HG03571 (cell line): Measurements from ENCODE around the gene KIF5C.

Experiments
- ATAC-seq: cut with Tn5 transposase; IDR thresholded peaks from one replicate; pipeline ENCODE4 v1.9.1; 2021; ENCODE audit not compliant: unreplicated experiment

Gene KIF5C

GRCh38 chr2:149068996-149069888 is 194.2 kb downstream of the KIF5C start:
- ATAC-seq: no peak

- no peak for ATAC-seq
These were observed 195.8 kb downstream of the KIF5C start for GRCh38 chr2:149070681-149071320.

DNA sequence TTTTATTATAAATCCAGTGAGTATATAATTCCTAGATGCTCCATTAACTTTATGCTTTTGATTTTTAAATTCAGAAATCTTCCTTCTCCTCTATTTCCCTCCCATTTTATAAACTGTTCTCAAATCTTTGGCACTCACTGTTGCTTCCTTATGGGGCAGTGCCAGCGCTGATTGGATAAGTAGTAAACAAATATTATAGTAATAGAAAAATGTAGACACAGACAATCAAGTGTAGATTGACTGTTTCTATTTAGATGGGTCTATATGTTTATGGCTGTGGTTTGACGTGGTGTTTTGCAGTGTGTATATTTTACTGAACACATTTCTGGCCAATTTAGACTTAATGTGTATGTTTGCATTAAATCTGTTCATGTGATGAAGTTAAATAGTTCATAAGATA is 200.1 kb downstream of the KIF5C start:
- no peak for ATAC-seq

GRCh38 chr2:149075853-149076252 is 200.8 kb downstream of the KIF5C start:
- ATAC-seq: no peak
